ENCODE results near the gene CACNA2D4. TPM values are rescaled to one million over a fixed set of nuclear protein-coding genes. Genes with fewer than 3 reads are reported as not detected.

CACNA2D4 gene
- total and polyA plus RNA-seq, 2 of the 13 experiments (the other 11 are each of a cell fraction or from before 2014, with no cell fraction given), result 14.2 to 136 TPM

DNA sequence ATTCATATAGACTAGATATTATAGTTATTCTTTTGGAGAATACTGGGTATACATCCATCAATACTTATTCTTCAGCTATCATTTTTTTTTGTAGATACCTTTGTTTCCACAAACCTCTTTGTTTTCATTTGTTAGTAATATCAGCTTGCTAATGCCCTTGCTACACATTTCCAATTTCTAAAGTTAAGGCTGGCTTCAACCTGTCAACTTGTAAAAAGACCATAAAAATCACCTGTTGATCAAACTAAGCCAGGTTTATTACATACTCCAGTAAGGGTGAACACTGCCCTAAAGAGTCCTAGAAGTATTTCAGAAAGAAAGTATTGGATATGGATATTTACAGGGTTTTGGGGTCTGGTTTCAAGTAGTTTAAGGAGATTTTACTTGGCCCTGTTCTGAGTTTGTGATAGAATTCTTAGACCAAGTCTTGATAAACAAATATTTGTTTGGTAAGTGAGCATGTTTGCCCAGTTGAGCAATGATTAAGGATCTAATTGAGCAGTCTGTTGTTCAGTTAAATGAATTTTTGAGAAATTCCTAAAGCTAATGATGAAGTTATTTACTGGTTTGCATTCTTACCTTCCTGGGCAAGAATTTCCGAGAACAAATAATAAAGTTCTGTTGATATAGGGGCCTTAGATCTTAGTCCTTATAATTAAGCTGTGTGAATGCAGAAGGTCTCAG lies 150.9 kb downstream of the CACNA2D4 start (continued):
- TF ChIP-seq, protein P1, sequence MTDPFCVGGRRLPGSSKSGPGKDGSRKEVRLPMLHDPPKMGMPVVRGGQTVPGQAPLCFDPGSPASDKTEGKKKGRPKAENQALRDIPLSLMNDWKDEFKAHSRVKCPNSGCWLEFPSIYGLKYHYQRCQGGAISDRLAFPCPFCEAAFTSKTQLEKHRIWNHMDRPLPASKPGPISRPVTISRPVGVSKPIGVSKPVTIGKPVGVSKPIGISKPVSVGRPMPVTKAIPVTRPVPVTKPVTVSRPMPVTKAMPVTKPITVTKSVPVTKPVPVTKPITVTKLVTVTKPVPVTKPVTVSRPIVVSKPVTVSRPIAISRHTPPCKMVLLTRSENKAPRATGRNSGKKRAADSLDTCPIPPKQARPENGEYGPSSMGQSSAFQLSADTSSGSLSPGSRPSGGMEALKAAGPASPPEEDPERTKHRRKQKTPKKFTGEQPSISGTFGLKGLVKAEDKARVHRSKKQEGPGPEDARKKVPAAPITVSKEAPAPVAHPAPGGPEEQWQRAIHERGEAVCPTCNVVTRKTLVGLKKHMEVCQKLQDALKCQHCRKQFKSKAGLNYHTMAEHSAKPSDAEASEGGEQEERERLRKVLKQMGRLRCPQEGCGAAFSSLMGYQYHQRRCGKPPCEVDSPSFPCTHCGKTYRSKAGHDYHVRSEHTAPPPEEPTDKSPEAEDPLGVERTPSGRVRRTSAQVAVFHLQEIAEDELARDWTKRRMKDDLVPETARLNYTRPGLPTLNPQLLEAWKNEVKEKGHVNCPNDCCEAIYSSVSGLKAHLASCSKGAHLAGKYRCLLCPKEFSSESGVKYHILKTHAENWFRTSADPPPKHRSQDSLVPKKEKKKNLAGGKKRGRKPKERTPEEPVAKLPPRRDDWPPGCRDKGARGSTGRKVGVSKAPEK (CRISPR knock-in tag; IDR thresholded peaks at IDR 0.05; ENCODE audit: borderline replicate concordance), result no peak
- no peak for TF ChIP-seq JUND (CRISPR knock-in tag; IDR thresholded peaks at IDR 0.05)
- TF ChIP-seq, protein P2, sequence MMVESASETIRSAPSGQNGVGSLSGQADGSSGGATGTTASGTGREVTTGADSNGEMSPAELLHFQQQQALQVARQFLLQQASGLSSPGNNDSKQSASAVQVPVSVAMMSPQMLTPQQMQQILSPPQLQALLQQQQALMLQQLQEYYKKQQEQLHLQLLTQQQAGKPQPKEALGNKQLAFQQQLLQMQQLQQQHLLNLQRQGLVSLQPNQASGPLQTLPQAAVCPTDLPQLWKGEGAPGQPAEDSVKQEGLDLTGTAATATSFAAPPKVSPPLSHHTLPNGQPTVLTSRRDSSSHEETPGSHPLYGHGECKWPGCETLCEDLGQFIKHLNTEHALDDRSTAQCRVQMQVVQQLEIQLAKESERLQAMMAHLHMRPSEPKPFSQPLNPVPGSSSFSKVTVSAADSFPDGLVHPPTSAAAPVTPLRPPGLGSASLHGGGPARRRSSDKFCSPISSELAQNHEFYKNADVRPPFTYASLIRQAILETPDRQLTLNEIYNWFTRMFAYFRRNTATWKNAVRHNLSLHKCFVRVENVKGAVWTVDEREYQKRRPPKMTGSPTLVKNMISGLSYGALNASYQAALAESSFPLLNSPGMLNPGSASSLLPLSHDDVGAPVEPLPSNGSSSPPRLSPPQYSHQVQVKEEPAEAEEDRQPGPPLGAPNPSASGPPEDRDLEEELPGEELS (CRISPR knock-in tag; IDR thresholded peaks at IDR 0.05), result peak; percentile 40; the same call in 1 of the 2 replicates
- TF ChIP-seq KDM5B (CRISPR knock-in tag; IDR thresholded peaks at IDR 0.05; ENCODE audit: borderline replicate concordance), result no peak
- TF ChIP-seq ZNF572 (CRISPR knock-in tag; IDR thresholded peaks at IDR 0.05), result no peak
- TF ChIP-seq ZNF883 (CRISPR knock-in tag; IDR thresholded peaks at IDR 0.05; ENCODE audit: not compliant biosample characterization), result no peak
- 0 out of 2 replicates have a peak, but pooled peaks have one; percentile 36 for TF ChIP-seq MBD4 (IDR thresholded peaks at IDR 0.05; ENCODE audit: borderline replicate concordance, low read length)
- TF ChIP-seq NCOA2 (CRISPR knock-in tag; IDR thresholded peaks at IDR 0.05), result 0 out of 2 replicates have a peak, but pooled peaks have one; percentile 31
- TF ChIP-seq MED1 (CRISPR knock-in tag; IDR thresholded peaks at IDR 0.05), result no peak
